OCI-LY1 (cell line): Measurements from ENCODE around the gene TAMALIN.

Experiments
- H2AFZ ChIP-seq: fragments of 200-600 bp; sonication (generic), shearing (Covaris generic); 2 replicates; pipeline ENCODE4 v1.6.0; 2014; ENCODE audit warnings: antibody characterized with exemption, mild to moderate bottlenecking, low read length
- H3F3A ChIP-seq: fragments of 200-600 bp; sonication (generic), shearing (Covaris generic); 2 replicates; pipeline ENCODE4 v1.6.0; 2014; ENCODE audit warnings: mild to moderate bottlenecking, antibody characterized with exemption, low read length, moderate library complexity; ENCODE audit not compliant: insufficient read depth
- H3K27ac ChIP-seq: fragments of 200-600 bp; sonication (generic); 2 replicates; pipeline ENCODE4 v1.5.1; 2014; ENCODE audit warnings: low read length, mixed run types, mild to moderate bottlenecking, low read depth; ENCODE audit not compliant: poor library complexity, severe bottlenecking
- H3K27me3 ChIP-seq: fragments of 200-600 bp; sonication (generic); 2 replicates; pipeline ENCODE4 v1.6.0; 2014; ENCODE audit warnings: antibody characterized with exemption, mild to moderate bottlenecking, low read length, moderate library complexity; ENCODE audit not compliant: insufficient read depth
- H3K36me3 ChIP-seq: fragments of 200-600 bp; sonication (generic); 2 replicates; pipeline ENCODE4 v1.6.1; 2014; ENCODE audit warnings: mild to moderate bottlenecking, antibody characterized with exemption, low read length, moderate library complexity, mixed read lengths; ENCODE audit not compliant: insufficient read depth
- H3K4me1 ChIP-seq: fragments of 200-600 bp; sonication (generic); 2 replicates; pipeline ENCODE4 v1.5.1; 2014; ENCODE audit warnings: mild to moderate bottlenecking, low read length, moderate library complexity; ENCODE audit not compliant: insufficient read depth, severe bottlenecking
- H3K4me2 ChIP-seq: fragments of 200-600 bp; sonication (generic), shearing (Covaris generic); 2 replicates; pipeline ENCODE4 v1.6.1; 2014; ENCODE audit warnings: low read length
- H3K4me3 ChIP-seq: fragments of 200-600 bp; sonication (generic); 2 replicates; pipeline ENCODE4 v1.5.1; 2014; ENCODE audit warnings: low read length, low read depth, mild to moderate bottlenecking, mixed read lengths; ENCODE audit not compliant: poor library complexity, severe bottlenecking
- H3K79me2 ChIP-seq: fragments of 200-600 bp; shearing (Covaris generic); 2 replicates; pipeline ENCODE4 v1.6.1; 2016; ENCODE audit warnings: mixed run types, low read length, mixed read lengths; ENCODE audit not compliant: insufficient read depth
- H3K9ac ChIP-seq: fragments of 200-600 bp; sonication (generic), shearing (Covaris generic); 2 replicates; pipeline ENCODE4 v1.6.1; 2014; ENCODE audit warnings: mild to moderate bottlenecking, low read length, mixed read lengths
- H3K9me2 ChIP-seq: fragments of 200-600 bp; sonication (generic), shearing (Covaris generic); 2 replicates; pipeline ENCODE4 v1.6.1; 2014; ENCODE audit warnings: low read depth, mild to moderate bottlenecking, low read length, mixed read lengths
- H3K9me3 ChIP-seq: fragments of 200-600 bp; shearing (Covaris generic); 2 replicates; pipeline ENCODE4 v1.6.1; 2014; ENCODE audit warnings: low read length, mixed read lengths
- H4K20me1 ChIP-seq: fragments of 200-600 bp; sonication (generic), shearing (Covaris generic); 2 replicates; pipeline ENCODE4 v1.6.0; 2016; ENCODE audit warnings: mild to moderate bottlenecking, low read length; ENCODE audit not compliant: insufficient read depth
- EZH2 ChIP-seq: fragments of 200-600 bp; sonication (generic), shearing (Covaris generic); IDR thresholded peaks from 2 replicates; pipeline ENCODE4 v1.8.0; 2017; ENCODE audit warnings: borderline replicate concordance, mixed run types, mild to moderate bottlenecking, antibody characterized with exemption, low read length, moderate library complexity, mixed read lengths
- TF ChIP-seq, protein P1 (sequence below): fragments of 200-600 bp; sonication (generic), shearing (Covaris generic); IDR thresholded peaks from 2 replicates; pipeline ENCODE4 v1.5.1; 2017; ENCODE audit warnings: mild to moderate bottlenecking, antibody characterized with exemption, low read length, moderate library complexity, mixed read lengths

TAMALIN gene

DNA sequence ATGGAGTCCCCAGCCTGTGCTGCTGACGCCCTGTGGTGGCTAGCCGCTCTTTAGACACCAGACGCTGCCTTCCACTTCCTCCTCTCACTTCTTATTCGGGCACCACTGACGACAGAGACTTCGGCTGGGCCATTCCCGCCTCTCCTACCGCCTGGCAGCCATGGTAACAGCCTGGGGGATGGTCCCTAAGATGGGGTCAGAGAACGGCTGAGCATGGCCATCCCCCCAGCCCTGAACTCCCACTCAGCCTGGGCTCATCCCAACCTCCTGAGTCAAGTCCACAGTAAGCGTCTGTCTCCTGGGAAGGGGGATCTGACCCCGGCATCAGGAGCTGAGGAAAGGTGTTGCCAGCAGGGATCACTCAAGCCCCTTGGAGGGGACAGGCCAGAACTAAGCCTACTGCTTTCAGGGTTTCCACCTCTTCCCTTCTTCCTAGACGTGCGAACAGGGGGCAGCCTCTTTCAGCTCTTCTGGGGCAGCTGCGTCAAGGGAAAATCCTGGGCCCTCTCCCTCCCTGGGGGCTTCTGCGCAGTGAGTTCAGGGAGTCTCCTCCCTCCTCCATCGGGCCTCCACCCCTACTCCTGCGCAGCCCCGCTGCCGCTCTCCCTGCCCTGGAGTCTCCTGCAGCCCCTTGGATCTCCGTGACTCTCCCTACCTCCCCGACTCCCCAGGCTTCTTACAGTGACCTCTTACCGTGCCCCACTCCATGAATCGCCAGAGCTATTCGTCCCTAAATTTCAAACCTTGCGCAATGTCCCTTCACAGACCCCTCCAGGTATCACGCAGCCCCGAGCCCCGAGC, 643 bp upstream of the TAMALIN start:
- Histone ChIP-seq H2AFZ (no peak overlapping the region), H3K4me2 (peak overlapping the region; percentile 63), H3F3A (no peaks in the 10 kb centered on the region), H3K79me2 (no peaks in the 10 kb centered on the region), H3K4me1 (peaks cover 12% of the 10 kb centered on the region), H3K27ac (no peak overlapping the region), H3K4me3 (peak overlapping the region; percentile 55), H3K27me3 (no peaks in the 10 kb centered on the region; the same call in 1 of the 2 replicates), H4K20me1 (no peaks in the 10 kb centered on the region), H3K36me3 (no peaks in the 10 kb centered on the region), H3K9me3 (no peaks in the 10 kb centered on the region), H3K9ac (no peak overlapping the region), H3K9me2 (no peaks in the 10 kb centered on the region)
- TF ChIP-seq EZH2, result no peak

DNA sequence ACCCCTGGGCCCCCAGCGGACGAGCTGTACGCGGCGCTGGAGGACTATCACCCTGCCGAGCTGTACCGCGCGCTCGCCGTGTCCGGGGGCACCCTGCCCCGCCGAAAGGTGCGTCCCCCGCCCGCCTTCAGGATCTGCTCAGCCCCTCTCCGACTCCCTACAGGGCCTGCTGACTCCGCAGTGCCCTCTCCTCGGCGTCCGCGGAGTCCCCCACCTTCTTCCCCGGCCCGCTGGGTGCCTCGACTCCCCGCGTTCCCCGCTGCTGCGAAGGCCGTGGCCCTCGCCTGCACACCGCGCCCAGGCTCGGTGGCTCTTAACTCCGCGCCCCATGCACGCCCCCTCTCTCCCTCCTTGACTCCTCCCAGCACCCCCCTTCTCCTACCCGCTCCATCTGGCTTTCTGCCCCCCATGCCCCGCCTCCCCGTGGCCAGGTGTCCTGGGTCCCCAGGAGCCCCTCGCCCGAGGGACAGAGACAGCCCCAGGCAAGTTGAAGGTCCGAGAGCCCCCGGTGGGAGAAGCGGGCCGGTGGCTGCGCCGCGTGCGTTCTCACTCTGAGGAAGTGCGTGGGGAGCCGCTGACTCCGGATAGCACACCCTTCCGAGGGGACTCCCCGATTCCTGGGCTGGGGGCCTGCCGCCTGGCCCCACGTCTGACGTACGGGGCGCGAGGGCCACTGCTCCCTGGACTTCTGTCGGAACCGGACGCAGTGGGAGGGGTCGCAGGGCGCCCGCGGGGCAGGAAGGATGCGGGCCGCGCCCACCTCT, 594 bp downstream of the TAMALIN start:
- Histone ChIP-seq H3K27ac (no peak overlapping the region), H3K4me3 (peak overlapping the region; percentile 55)

DNA sequence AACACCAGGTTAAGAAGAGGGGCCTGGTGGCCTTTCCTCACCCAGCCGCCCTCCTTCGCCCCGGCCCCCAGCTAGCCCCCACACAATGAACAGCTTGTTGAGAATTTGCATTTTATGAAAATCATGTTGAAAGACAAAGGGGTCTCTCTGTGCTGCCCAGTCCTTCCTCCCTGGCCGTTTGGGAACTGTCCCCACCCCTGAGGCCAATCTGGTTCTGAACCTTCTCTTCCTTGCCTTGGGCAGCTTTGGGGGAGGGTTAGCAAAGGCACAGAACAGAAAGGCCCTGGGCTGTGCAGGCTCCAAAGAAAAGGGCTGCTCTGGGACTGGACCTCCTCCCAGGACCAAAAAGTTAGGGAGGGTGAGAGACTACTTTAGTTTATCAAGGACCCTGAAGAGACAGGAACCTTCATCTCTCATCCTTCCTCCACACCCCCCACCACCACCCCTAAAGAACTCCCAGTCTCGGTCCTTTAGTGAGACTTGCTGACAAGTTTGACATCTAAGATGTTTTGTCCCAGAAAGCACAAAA, 1.3 kb downstream of the TAMALIN start:
- no peaks in the 10 kb centered on the region for H4K20me1 ChIP-seq
- H3K27ac ChIP-seq, result no peak overlapping the region
- no peak overlapping the region for H3K4me3 ChIP-seq
- no peaks in the 10 kb centered on the region for H3K9me2 ChIP-seq
- no peak for TF ChIP-seq EZH2
- TF ChIP-seq, protein P1, sequence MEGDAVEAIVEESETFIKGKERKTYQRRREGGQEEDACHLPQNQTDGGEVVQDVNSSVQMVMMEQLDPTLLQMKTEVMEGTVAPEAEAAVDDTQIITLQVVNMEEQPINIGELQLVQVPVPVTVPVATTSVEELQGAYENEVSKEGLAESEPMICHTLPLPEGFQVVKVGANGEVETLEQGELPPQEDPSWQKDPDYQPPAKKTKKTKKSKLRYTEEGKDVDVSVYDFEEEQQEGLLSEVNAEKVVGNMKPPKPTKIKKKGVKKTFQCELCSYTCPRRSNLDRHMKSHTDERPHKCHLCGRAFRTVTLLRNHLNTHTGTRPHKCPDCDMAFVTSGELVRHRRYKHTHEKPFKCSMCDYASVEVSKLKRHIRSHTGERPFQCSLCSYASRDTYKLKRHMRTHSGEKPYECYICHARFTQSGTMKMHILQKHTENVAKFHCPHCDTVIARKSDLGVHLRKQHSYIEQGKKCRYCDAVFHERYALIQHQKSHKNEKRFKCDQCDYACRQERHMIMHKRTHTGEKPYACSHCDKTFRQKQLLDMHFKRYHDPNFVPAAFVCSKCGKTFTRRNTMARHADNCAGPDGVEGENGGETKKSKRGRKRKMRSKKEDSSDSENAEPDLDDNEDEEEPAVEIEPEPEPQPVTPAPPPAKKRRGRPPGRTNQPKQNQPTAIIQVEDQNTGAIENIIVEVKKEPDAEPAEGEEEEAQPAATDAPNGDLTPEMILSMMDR, result no peak
- no peaks in the 10 kb centered on the region for H3K9me3 ChIP-seq
- H3K27me3 ChIP-seq, result peaks cover 4% of the 10 kb centered on the region; the same call in 1 of the 2 replicates
- H3K36me3 ChIP-seq, result no peaks in the 10 kb centered on the region
- no peak overlapping the region for H3K9ac ChIP-seq
- no peaks in the 10 kb centered on the region for H3K79me2 ChIP-seq
- no peak overlapping the region for H2AFZ ChIP-seq
- H3K4me2 ChIP-seq, result no peak overlapping the region
- H3K4me1 ChIP-seq, result peaks cover 12% of the 10 kb centered on the region
- no peaks in the 10 kb centered on the region for H3F3A ChIP-seq

More for the DNA sequence above, 594 bp downstream of the TAMALIN start:
- no peaks in the 10 kb centered on the region for H4K20me1 ChIP-seq
- H2AFZ ChIP-seq, result no peak overlapping the region
- H3F3A ChIP-seq, result no peaks in the 10 kb centered on the region
- H3K9ac ChIP-seq, result no peak overlapping the region; the same call in 1 of the 2 replicates
- H3K27me3 ChIP-seq, result peaks cover under 1% of the 10 kb centered on the region; the same call in 1 of the 2 replicates
- no peaks in the 10 kb centered on the region for H3K36me3 ChIP-seq
- H3K4me1 ChIP-seq, result peaks cover 12% of the 10 kb centered on the region
- H3K9me3 ChIP-seq, result no peaks in the 10 kb centered on the region
- TF ChIP-seq EZH2, result 0 out of 2 replicates have a peak, but pooled peaks have one; percentile 70
- TF ChIP-seq, protein P1, result no peak
- no peaks in the 10 kb centered on the region for H3K79me2 ChIP-seq
- H3K9me2 ChIP-seq, result no peaks in the 10 kb centered on the region
- H3K4me2 ChIP-seq, result peak overlapping the region; percentile 63
